Small intestine (tissue), 16 donors: ENCODE measurements around the gene TRMT2B. TPM values are rescaled to one million over a fixed set of nuclear protein-coding genes. Genes with fewer than 3 reads are reported as not detected.

Experiments
- DNase-seq, 2 donors: peaks; one replicate each; pipeline versions ENCODE4 v3.0.0 to v3.0.0-alpha.2; 2013
- FAIRE-seq: peaks from 2 replicates; lab custom pipeline; 2012; peaks lifted over from hg19 to GRCh38; lab: Jason Lieb, UNC
- H3K27ac ChIP-seq, 3 donors: one replicate each; pipeline ENCODE4 v1.5.1; 2013; ENCODE audit warnings: low read length in 2 of 3, mild to moderate bottlenecking in 2 of 3, control low read depth in 1 of 3, inconsistent platforms in 1 of 3, low read depth in 1 of 3, moderate library complexity in 1 of 3
- H3K27me3 ChIP-seq, 3 donors: one replicate each; pipeline ENCODE4 v1.6.1; 2013; ENCODE audit warnings: low read length in 3 of 3, inconsistent platforms in 1 of 3; ENCODE audit not compliant: control insufficient read depth in 3 of 3, insufficient read depth in 3 of 3
- H3K36me3 ChIP-seq, 3 donors: one replicate each; pipeline ENCODE4 v1.6.1; 2013; ENCODE audit warnings: low read length in 3 of 3, inconsistent platforms in 1 of 3, low read depth in 1 of 3, mild to moderate bottlenecking in 1 of 3, moderate library complexity in 1 of 3; ENCODE audit not compliant: control insufficient read depth in 3 of 3, insufficient read depth in 2 of 3
- H3K4me1 ChIP-seq, 3 donors: one replicate each; pipeline ENCODE4 v1.6.1; 2013; ENCODE audit warnings: low read length in 2 of 3, inconsistent platforms in 1 of 3, low read depth in 1 of 3, mild to moderate bottlenecking in 1 of 3, moderate library complexity in 1 of 3; ENCODE audit not compliant: control insufficient read depth in 3 of 3, insufficient read depth in 2 of 3
- H3K4me3 ChIP-seq, 3 donors: one replicate each; pipeline ENCODE4 v1.5.1; 2013; ENCODE audit warnings: low read length in 3 of 3, control low read depth in 1 of 3, inconsistent platforms in 1 of 3, low read depth in 1 of 3, mild to moderate bottlenecking in 1 of 3, moderate library complexity in 1 of 3
- H3K9me3 ChIP-seq, 2 donors: one replicate each; pipeline ENCODE4 v1.6.1; 2013; ENCODE audit warnings: low read depth in 1 of 2, low read length in 1 of 2; ENCODE audit not compliant: control insufficient read depth in 2 of 2, insufficient read depth in 1 of 2
- WGBS, 3 donors: extraction: QIAGEN DNeasy Blood & Tissue Kit; methylation state at CpG; one replicate each; pipeline ENCODE4 v1.1.7; 2013; 5-methylcytosine and 5-hydroxymethylcytosine counted together
- long read RNA-seq, 10 donors: transcript quantifications; one replicate each; lab custom pipeline, GENCODE V29; 2026
- polyA plus RNA-seq, 4 donors: library from polyadenylated mRNA; stranded (reverse) in 3 of 4; unstranded in 1 of 4; fragments of 200-250 nt in 3 of 4; fragments of 120-200 nt in 1 of 4; gene quantifications; one replicate each; pipeline versions ENCODE4 v1.2.1 to v1.2.3, GENCODE V29; 2013
- donor health status: healthy with polysubstance abuse.
- donor health status: control.
- donor health status: control.
- donor health status: Bipolar disorder and iron deficiency.
- donor health status: healthy.

Gene TRMT2B, protein sequence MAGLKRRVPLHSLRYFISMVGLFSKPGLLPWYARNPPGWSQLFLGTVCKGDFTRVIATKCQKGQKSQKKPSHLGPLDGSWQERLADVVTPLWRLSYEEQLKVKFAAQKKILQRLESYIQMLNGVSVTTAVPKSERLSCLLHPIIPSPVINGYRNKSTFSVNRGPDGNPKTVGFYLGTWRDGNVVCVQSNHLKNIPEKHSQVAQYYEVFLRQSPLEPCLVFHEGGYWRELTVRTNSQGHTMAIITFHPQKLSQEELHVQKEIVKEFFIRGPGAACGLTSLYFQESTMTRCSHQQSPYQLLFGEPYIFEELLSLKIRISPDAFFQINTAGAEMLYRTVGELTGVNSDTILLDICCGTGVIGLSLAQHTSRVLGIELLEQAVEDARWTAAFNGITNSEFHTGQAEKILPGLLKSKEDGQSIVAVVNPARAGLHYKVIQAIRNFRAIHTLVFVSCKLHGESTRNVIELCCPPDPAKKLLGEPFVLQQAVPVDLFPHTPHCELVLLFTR
- polyA plus RNA-seq: 10 to 100 TPM in 2 of 4 donors, 1 to 10 TPM in 2; 7.3 to 18.2 (median 10.3) TPM
- long read RNA-seq, donor 1: 0 reads
- long read RNA-seq, donor 2: 0 reads
- long read RNA-seq, donor 3: 0 reads
- long read RNA-seq, donor 4: 0 reads
- long read RNA-seq, donor 5: 0 reads
- long read RNA-seq, donor 6, partial matches to known transcripts: 0 of 1 reads
- long read RNA-seq, donor 6, other reads (novel, unspliced or antisense): 0 of 1 reads
- long read RNA-seq, donor 7: 0 reads
- long read RNA-seq, donor 8: 0 reads
- long read RNA-seq, donor 9: 0 reads
- long read RNA-seq, donor 10: 0 reads

DNA sequence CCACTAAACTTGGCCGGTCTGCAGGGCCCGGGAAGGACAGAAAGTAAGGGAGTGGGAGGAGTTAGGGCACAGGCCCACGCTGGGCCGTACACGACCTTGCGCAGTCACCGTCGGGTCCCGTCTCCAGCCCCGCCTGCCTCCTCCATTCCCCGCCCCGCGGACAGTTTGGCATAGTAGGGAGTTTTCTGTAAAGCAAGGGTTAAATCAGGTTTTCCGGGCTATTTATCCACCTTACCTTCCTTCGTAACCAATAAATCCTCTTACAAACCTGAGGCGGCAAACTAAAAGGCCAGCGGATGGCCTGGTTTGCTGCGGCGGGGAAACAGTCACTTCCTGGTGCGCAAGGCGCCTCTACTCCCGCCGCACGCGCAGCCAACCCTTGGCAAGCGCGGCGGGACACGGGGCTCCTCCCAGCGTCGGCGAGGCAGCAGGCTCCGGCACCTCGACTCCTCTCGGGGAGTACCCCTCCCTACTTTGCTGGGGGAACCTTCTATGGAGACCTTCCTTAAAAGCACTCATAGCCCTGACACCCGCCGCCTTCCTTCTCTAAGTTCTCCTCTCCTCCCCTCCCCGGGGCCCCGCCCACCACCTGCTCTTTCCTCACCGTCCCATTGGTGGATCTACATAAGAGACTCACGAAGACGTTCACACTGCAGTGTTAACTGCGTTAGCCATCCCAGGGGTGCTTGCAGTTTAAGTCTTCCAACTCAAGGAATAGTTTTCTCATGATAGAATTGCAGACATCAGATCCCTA lies at the start of gene TRMT2B:
Gene TRMT2B, minus strand, starts transcription at position 563 of the 754 bp plus-strand sequence. CDS start 9,822 bp downstream, outside the sequence.
- DNase-seq (peak; percentile 85 to 89), FAIRE-seq (no peak)
- no peaks in the 10 kb centered on the region for H3K4me1 ChIP-seq
- peak within 1 kb of the TSS; percentile 75 to 97 (median 85) for H3K27ac ChIP-seq
- no peaks in the 10 kb centered on the region for H3K27me3 ChIP-seq
- H3K36me3 ChIP-seq: no peaks in the 10 kb centered on the region
- WGBS, 3 donors: 0 to 34% (median 14%) methylated on average over 19 to 43 of the region's 43 CpGs
- H3K9me3 ChIP-seq: no peaks in the 10 kb centered on the region
- H3K4me3 ChIP-seq: peak within 1 kb of the TSS; percentile 49 to 69 (median 57)

DNA sequence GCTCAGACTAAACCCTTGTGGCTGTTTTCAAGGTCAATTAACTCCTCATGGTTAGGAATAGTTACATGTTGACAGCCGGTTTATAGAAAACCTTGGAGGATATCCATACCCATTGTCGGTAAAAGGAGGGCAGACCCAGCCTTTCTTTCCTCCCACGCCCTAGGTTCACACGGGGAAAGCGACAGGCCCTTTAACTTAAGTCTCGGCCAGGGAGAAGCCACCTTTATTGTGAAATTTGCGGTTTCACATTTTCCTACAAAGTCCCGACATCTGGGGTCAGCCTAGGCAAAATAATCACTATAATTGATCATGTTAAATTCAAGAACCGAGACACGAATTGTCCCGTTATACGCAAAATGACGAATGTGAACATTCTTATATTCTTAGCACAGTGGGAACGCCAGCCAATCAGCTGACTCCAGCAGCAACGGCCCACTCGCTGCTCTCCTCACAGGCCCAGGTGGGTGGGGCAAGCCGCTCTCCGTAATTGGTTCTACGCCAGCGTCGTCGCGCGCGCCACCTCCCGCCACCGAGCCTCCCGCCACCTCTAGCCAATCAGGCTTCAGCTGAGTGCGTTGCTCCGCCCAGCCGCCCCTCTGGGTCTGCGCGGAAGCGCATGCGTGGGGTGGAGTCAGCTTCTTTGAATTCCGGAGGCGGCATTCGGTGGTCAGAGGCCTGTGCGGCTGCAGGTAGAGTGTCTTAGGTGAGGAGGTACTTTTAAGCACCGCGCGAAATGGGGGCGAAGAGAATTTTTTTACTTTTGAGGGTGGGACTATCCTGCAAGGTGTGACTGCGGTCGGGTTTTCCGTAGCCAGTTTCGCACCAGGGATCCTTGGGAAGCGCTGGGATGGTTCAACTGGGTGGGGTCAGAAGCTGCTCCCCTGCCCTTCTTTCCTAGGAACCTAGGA lies 45.9 kb upstream of the TRMT2B start, which contains the start of gene CENPI:
Gene CENPI, plus strand, starts transcription at position 659 of the 908 bp plus-strand sequence. CDS start 2,867 bp downstream, outside the sequence.
- peak within 1 kb of the TSS; percentile 35 to 81 (median 65) for H3K27ac ChIP-seq
- FAIRE-seq (no peak), DNase-seq (peak; percentile 92 to 94)
- no peaks in the 10 kb centered on the region for H3K4me1 ChIP-seq
- H3K4me3 ChIP-seq: peak within 1 kb of the TSS; percentile 12 to 63 (median 33)
- H3K27me3 ChIP-seq: no peaks in the 10 kb centered on the region
- 0 to 38% (median 8%) methylated on average over 48 of the region's 48 CpGs for WGBS, 3 donors
- H3K36me3 ChIP-seq: no peaks in the 10 kb centered on the region
- H3K9me3 ChIP-seq: no peaks in the 10 kb centered on the region

DNA sequence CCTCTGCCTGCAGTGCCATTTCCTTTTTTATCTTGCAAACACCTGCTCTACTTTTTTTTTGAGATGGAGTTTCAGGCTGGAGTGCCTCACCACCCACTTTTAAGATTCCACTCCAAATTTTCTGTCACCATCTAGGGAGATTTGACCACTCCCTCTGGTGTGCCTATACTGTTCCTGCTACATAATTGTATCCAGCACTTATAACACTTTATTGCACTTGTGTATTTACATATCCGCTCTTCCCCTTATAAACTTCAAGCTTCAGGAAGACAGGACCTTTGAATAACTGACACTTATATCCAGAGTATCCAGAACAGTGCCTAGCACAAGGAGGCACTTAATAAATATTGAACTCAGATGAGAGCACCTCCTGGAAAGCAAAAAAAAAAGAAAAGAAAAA lies 39.9 kb upstream of the TRMT2B start:
- Histone ChIP-seq H3K9me3 (no peaks in the 10 kb centered on the region), H3K4me1 (no peaks in the 10 kb centered on the region), H3K4me3 (no peak overlapping the region), H3K27me3 (no peaks in the 10 kb centered on the region), H3K27ac (no peak overlapping the region), H3K36me3 (no peaks in the 10 kb centered on the region)
- 83 to 91% (median 85%) methylated on average over 1 of the region's 1 CpG for WGBS, 3 donors
- FAIRE-seq: no peak
- DNase-seq: no peak

DNA sequence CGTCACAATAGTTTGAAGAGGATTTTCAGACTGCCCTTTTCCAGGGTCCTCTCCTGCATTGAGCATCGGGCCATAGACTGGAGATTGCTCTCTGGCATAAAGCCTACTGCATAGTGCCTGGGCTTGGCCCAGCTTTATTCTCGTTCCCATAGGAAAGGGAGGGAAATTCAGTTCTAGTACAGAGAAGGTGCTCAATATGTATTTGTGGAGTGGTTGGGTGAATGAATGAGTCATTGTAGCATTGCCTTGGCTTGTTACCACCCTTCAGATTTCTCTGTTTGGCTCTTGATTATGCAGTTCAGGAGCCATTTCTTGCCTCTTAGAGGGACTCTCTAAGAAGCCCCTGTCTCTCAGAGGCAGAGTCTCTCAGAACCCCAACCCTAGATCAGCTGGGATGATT lies 29.3 kb upstream of the TRMT2B start:
- Histone ChIP-seq H3K27me3 (peaks cover 0 to 7% (median 0%) of the 10 kb centered on the region in 3 donors), H3K4me3 (no peak overlapping the region), H3K4me1 (no peaks in the 10 kb centered on the region), H3K9me3 (no peaks in the 10 kb centered on the region), H3K36me3 (no peaks in the 10 kb centered on the region), H3K27ac (no peak overlapping the region)
- WGBS, 3 donors: 54 to 70% (median 55%) methylated on average over 3 of the region's 3 CpGs
- no peak for DNase-seq
- no peak for FAIRE-seq

DNA sequence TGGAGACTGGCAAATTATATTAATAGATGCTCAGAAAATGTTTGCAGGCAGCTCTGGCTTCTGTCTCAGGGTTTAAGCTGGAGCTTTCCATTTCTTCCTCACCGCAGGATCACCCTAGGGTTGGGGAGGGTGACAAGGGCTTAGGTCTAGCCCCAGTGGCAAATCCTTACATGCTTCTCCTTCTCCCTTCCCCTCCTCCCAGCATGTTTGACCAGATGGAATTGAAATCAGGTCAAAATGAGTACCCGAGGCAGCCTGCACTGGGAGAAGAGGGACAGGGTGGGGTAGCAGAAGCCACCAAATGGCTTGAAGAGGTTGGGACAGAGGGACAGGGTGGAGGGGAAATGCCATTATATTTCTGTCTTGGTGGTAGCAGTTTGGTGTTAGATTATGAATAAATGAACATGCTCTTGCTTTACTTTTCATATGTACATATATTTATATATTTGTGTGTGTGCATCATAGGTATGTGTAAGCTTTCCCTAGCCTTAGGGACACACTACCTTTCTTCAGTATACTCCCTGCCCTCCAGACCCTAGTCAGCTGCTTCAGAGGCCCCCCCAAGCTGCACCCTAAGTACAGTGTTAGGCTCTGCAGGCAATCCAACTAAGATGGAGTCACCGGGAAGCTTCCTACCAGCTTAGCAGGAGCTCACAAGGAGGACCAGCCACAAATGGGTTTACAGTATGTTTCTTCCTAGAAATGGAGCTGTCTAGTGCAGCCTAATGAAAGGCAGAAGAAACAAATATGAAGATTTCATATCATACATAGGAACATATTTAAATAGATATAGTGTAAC lies 28.6 kb upstream of the TRMT2B start:
- WGBS, 3 donors: 57 to 79% (median 68%) methylated on average over 3 of the region's 3 CpGs
- Histone ChIP-seq H3K36me3 (no peaks in the 10 kb centered on the region), H3K9me3 (no peaks in the 10 kb centered on the region), H3K4me1 (no peaks in the 10 kb centered on the region), H3K4me3 (no peak overlapping the region), H3K27ac (no peak overlapping the region), H3K27me3 (peaks cover 0 to 7% (median 0%) of the 10 kb centered on the region in 3 donors)
- FAIRE-seq (no peak), DNase-seq (no peak)

DNA sequence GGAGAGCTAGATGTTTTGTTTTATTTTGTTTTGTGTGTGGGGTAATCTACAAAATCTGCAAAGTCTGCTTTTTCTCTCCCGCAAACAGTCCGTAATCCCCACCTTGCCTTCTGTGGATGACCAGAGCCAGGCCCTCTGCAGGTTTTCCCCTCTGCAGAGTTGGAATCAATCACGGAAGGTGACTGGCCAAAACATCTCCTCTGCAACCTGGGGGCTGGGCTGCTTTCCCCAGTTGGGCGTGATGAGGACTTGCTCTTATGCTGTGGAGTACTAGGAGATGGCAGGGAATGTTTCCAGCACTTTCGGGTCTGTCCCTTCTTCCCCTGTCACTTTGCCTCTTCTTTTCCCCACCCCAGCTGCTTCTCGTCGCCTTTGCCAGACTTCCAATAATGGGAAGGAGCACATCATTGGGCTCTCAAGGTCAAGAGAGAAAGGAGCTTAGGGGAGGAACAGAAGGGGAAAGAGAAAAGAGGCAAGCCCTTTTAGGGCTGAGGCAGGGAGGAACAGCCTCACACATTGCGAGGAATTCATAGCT lies 27.9 kb upstream of the TRMT2B start:
- H3K4me3 ChIP-seq: peak overlapping the region in 1 of 3 donors; percentile 49
- H3K4me1 ChIP-seq: no peaks in the 10 kb centered on the region
- no peak overlapping the region for H3K27ac ChIP-seq
- no peaks in the 10 kb centered on the region for H3K36me3 ChIP-seq
- FAIRE-seq (no peak), DNase-seq (no peak)
- WGBS, 3 donors: 49 to 68% (median 50%) methylated on average over 5 to 8 of the region's 8 CpGs
- H3K9me3 ChIP-seq: no peaks in the 10 kb centered on the region
- H3K27me3 ChIP-seq: peaks cover 0 to 7% (median 0%) of the 10 kb centered on the region in 3 donors
